Neural cell (in vitro differentiated cells): Measurements from ENCODE around the gene NKAIN2. TPM values are rescaled to one million over a fixed set of nuclear protein-coding genes. Genes with fewer than 3 reads are reported as not detected.

Experiments
- H2AFZ ChIP-seq: fragments of 200-600, 300-800 bp; sonication (generic), shearing (Covaris generic); 2 replicates; pipeline ENCODE4 v1.6.0; 2014; ENCODE audit warnings: low read depth, mild to moderate bottlenecking, antibody characterized with exemption, low read length, moderate library complexity
- H3F3A ChIP-seq: fragments of 200-600 bp; shearing (Covaris generic); 2 replicates; pipeline ENCODE4 v1.6.1; 2016; ENCODE audit warnings: mild to moderate bottlenecking, moderate library complexity, mixed read lengths, antibody characterized with exemption, low read length; ENCODE audit not compliant: insufficient read depth, poor library complexity, severe bottlenecking
- H3K27ac ChIP-seq: fragments of 200-600, 300-800 bp; sonication (generic), shearing (Covaris generic); 2 replicates; pipeline ENCODE4 v1.5.1; 2014; ENCODE audit warnings: mild to moderate bottlenecking, low read length, moderate library complexity
- H3K27me3 ChIP-seq: fragments of 300-800, 200-600 bp; sonication (generic), shearing (Covaris generic); 2 replicates; pipeline ENCODE4 v1.6.0; 2014; ENCODE audit warnings: mild to moderate bottlenecking, low read depth, low read length, moderate library complexity; ENCODE audit not compliant: insufficient read depth
- H3K36me3 ChIP-seq: fragments of 300-800, 200-600 bp; sonication (generic), shearing (Covaris generic); 2 replicates; pipeline ENCODE4 v1.5.1; 2014; ENCODE audit warnings: mild to moderate bottlenecking, antibody characterized with exemption, low read length, moderate library complexity; ENCODE audit not compliant: insufficient read depth
- H3K4me2 ChIP-seq: fragments of 300-800, 200-600 bp; sonication (generic), shearing (Covaris generic); 2 replicates; pipeline ENCODE4 v1.6.0; 2014; ENCODE audit warnings: mild to moderate bottlenecking, low read length
- H3K4me3 ChIP-seq: fragments of 300-800, 200-600 bp; sonication (generic), shearing (Covaris generic); 2 replicates; pipeline ENCODE4 v1.5.1; 2014; ENCODE audit warnings: mild to moderate bottlenecking, low read length, moderate library complexity
- H3K79me2 ChIP-seq: fragments of 200-600 bp; shearing (Covaris generic); replicated peaks from 2 replicates; pipeline ENCODE4 v1.6.0; 2014; ENCODE audit warnings: mild to moderate bottlenecking, low read length, moderate library complexity; ENCODE audit not compliant: insufficient read depth
- H3K9ac ChIP-seq: fragments of 300-800, 200-600 bp; sonication (generic), shearing (Covaris generic); 2 replicates; pipeline ENCODE4 v1.6.1; 2016; ENCODE audit warnings: mild to moderate bottlenecking, low read length, mixed read lengths
- H3K9me2 ChIP-seq: fragments of 200-600 bp; shearing (Covaris generic); 2 replicates; pipeline ENCODE4 v1.6.1; 2016; ENCODE audit warnings: mild to moderate bottlenecking, low read length, mixed read lengths; ENCODE audit not compliant: insufficient read depth
- H3K9me3 ChIP-seq: fragments of 200-600, 300-800 bp; sonication (generic), shearing (Covaris generic); 2 replicates; pipeline ENCODE4 v1.6.1; 2016; ENCODE audit warnings: mild to moderate bottlenecking, mixed run types, low read length, moderate library complexity, mixed read lengths
- H4K20me1 ChIP-seq: fragments of 200-600 bp; shearing (Covaris generic); 2 replicates; pipeline ENCODE4 v1.6.1; 2016; ENCODE audit warnings: mild to moderate bottlenecking, mixed run types; ENCODE audit not compliant: insufficient read depth
- CTCF ChIP-seq: fragments of 450-650 bp; IDR thresholded peaks from 2 replicates; pipeline ENCODE4 v1.5.1; 2014; ENCODE audit warnings: antibody characterized with exemption, mild to moderate bottlenecking, moderate library complexity; ENCODE audit not compliant: poor library complexity, severe bottlenecking
- EP300 ChIP-seq: fragments of 450-650 bp; conservative IDR thresholded peaks from 2 replicates; pipeline ENCODE4 v1.6.1; 2014; ENCODE audit warnings: antibody characterized with exemption, mild to moderate bottlenecking, moderate library complexity; ENCODE audit not compliant: poor library complexity, severe bottlenecking
- EZH2 ChIP-seq: fragments of 200-600, 300-800 bp; shearing (Covaris generic), sonication (generic); IDR thresholded peaks from 2 replicates; pipeline ENCODE4 v1.6.1; 2014; ENCODE audit warnings: antibody characterized with exemption, low read length, borderline replicate concordance, mild to moderate bottlenecking; ENCODE audit not compliant: insufficient read depth, poor library complexity, severe bottlenecking
- MXI1 ChIP-seq: fragments of 450-650 bp; conservative IDR thresholded peaks from 2 replicates; pipeline ENCODE4 v1.6.1; 2014; ENCODE audit warnings: antibody characterized with exemption, mild to moderate bottlenecking; ENCODE audit not compliant: poor library complexity, severe bottlenecking
- POLR2AphosphoS5 ChIP-seq: IDR thresholded peaks from 2 replicates; pipeline ENCODE4 v1.6.1; 2012
- RAD21 ChIP-seq: fragments of 450-650 bp; conservative IDR thresholded peaks from 2 replicates; pipeline ENCODE4 v1.6.1; 2014; ENCODE audit warnings: antibody characterized with exemption, mild to moderate bottlenecking, moderate library complexity
- SMC3 ChIP-seq: fragments of 450-650 bp; conservative IDR thresholded peaks from 2 replicates; pipeline ENCODE4 v1.6.1; 2014; ENCODE audit warnings: antibody characterized with exemption, mild to moderate bottlenecking, moderate library complexity; ENCODE audit not compliant: poor library complexity
- TAF1 ChIP-seq: IDR thresholded peaks from 2 replicates; pipeline ENCODE4 v1.6.1; 2012; ENCODE audit warnings: low read depth
- polyA plus RNA-seq: library from polyadenylated mRNA; depleted of rRNA; stranded (reverse); fragments of >200 nt; gene quantifications from 2 replicates; pipeline ENCODE4 v1.2.3, GENCODE V29; 2014
- TF ChIP-seq, protein P1 (sequence below): IDR thresholded peaks from 2 replicates; pipeline ENCODE4 v1.6.1; 2012; ENCODE audit warnings: borderline replicate concordance

Gene NKAIN2
- polyA plus RNA-seq, 1 donor from 2014 or later = 23.2 TPM

DNA sequence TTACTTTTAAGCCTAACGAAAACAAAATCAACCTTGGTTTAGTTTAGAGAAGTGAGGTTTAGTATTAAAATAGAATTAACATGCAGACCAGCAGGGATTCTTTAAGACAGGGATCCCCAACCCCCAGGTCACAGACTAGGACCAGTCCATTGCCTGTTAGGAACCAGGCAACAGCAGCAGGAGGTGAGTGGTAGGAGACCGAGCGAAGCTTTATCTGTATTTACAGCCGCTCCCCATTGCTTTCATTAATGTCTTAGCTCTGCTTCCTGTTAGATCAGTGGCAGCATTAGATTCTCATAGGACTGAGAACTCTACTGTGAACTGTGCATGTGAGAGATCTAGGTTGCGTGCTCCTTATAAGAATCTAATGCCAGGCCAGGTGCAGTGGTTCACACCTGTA lies 225.9 kb downstream of the NKAIN2 start:
- Histone ChIP-seq H3K27me3 (peaks cover 3% of the 10 kb centered on the region), H3F3A (no peaks in the 10 kb centered on the region), H4K20me1 (no peaks in the 10 kb centered on the region), H3K4me3 (no peak overlapping the region), H2AFZ (no peak overlapping the region), H3K79me2 (no peaks in the 10 kb centered on the region), H3K4me2 (no peak overlapping the region), H3K36me3 (no peaks in the 10 kb centered on the region), H3K9me3 (no peaks in the 10 kb centered on the region), H3K9ac (no peak overlapping the region), H3K27ac (no peak overlapping the region), H3K9me2 (no peaks in the 10 kb centered on the region)
- TF ChIP-seq TAF1 = no peak
- no peak for TF ChIP-seq EZH2
- TF ChIP-seq POLR2AphosphoS5 = no peak

- Histone ChIP-seq H3K4me3 (no peak overlapping the region), H3K27me3 (no peaks in the 10 kb centered on the region), H3F3A (no peaks in the 10 kb centered on the region), H3K9ac (no peak overlapping the region), H3K9me2 (no peaks in the 10 kb centered on the region), H2AFZ (no peak overlapping the region), H3K36me3 (no peaks in the 10 kb centered on the region), H3K9me3 (no peaks in the 10 kb centered on the region), H4K20me1 (no peaks in the 10 kb centered on the region), H3K4me2 (no peak overlapping the region), H3K27ac (no peak overlapping the region), H3K79me2 (no peaks in the 10 kb centered on the region)
- TF ChIP-seq, protein P1, sequence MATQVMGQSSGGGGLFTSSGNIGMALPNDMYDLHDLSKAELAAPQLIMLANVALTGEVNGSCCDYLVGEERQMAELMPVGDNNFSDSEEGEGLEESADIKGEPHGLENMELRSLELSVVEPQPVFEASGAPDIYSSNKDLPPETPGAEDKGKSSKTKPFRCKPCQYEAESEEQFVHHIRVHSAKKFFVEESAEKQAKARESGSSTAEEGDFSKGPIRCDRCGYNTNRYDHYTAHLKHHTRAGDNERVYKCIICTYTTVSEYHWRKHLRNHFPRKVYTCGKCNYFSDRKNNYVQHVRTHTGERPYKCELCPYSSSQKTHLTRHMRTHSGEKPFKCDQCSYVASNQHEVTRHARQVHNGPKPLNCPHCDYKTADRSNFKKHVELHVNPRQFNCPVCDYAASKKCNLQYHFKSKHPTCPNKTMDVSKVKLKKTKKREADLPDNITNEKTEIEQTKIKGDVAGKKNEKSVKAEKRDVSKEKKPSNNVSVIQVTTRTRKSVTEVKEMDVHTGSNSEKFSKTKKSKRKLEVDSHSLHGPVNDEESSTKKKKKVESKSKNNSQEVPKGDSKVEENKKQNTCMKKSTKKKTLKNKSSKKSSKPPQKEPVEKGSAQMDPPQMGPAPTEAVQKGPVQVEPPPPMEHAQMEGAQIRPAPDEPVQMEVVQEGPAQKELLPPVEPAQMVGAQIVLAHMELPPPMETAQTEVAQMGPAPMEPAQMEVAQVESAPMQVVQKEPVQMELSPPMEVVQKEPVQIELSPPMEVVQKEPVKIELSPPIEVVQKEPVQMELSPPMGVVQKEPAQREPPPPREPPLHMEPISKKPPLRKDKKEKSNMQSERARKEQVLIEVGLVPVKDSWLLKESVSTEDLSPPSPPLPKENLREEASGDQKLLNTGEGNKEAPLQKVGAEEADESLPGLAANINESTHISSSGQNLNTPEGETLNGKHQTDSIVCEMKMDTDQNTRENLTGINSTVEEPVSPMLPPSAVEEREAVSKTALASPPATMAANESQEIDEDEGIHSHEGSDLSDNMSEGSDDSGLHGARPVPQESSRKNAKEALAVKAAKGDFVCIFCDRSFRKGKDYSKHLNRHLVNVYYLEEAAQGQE = no peak
- TF ChIP-seq POLR2AphosphoS5 (no peak), CTCF (no peak), EZH2 (no peak), SMC3 (no peak), RAD21 (no peak), EP300 (no peak), MXI1 (no peak), TAF1 (no peak)
These were observed 229.8 kb downstream of the NKAIN2 start for GRCh38 chr6:124033501-124033900.

GRCh38 chr6:124036384-124036783 lies 232.7 kb downstream of the NKAIN2 start:
- no peak overlapping the region for H2AFZ ChIP-seq
- H3K4me2 ChIP-seq = no peak overlapping the region
- no peaks in the 10 kb centered on the region for H3F3A ChIP-seq
- no peaks in the 10 kb centered on the region for H3K27me3 ChIP-seq
- H3K9me3 ChIP-seq = no peaks in the 10 kb centered on the region
- H3K4me3 ChIP-seq = no peak overlapping the region
- H4K20me1 ChIP-seq = no peaks in the 10 kb centered on the region
- TF ChIP-seq, protein P1 = no peak
- TF ChIP-seq EZH2 = no peak
- TF ChIP-seq TAF1 = no peak
- TF ChIP-seq SMC3 = no peak
- TF ChIP-seq CTCF = no peak
- TF ChIP-seq RAD21 = no peak
- TF ChIP-seq MXI1 = no peak
- TF ChIP-seq POLR2AphosphoS5 = no peak
- no peak for TF ChIP-seq EP300
- H3K79me2 ChIP-seq = no peaks in the 10 kb centered on the region
- no peaks in the 10 kb centered on the region for H3K9me2 ChIP-seq
- no peaks in the 10 kb centered on the region for H3K36me3 ChIP-seq
- no peak overlapping the region for H3K9ac ChIP-seq
- H3K27ac ChIP-seq = no peak overlapping the region
